ENCODE measurements around the gene AP1S1.
"Not testable (repeated sequence)": the region's sequence is repeated elsewhere in the genome, so short reads cannot be mapped to it uniquely, and the experiment has no call there.

The AP1S1 gene

DNA sequence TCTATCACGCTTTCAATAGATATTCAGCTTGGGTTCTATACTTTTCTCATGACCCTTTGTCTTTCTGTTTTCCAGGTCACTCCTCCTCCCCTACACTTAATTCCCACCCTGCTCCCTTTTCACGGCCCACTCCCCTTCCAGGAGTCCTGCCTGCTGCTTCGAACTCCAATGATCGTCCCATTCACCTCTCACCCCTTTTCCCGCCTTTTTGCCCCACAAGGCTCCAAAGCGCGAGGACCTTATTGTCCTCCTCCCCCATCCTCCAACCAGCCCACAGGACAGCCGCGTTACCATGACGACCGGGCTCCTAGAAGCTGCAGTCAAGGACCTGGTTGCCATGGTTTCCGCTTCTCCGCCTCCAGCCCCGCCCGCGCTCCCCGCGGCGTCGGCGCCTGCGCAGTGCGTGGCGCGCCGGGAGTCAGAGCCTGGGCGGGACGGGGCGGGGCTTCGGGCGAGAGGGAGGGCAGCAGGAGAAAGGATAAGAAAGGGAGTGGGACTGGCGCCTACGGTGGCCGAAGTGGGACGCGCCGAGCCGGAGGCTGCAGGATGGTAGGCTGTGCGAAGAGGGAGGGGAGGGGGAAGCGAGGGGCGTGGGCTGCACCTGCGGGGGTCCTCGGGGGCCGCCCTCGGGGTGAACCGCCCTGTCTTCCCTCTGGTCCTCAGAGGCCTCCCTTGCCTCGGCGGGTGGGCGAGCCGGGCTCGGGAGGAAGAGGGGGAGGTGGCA is at the start of gene AP1S1:
TSS of gene AP1S1 (plus strand) at position 508 of the 724 bp plus-strand sequence. CDS start at position 547, 39 bp downstream.
- Histone ChIP-seq H3K36me3 (ENCODE audit: control insufficient read depth, insufficient read depth, low read length) (peaks cover 6% of the 10 kb centered on the region), H3K4me1 (ENCODE audit: control insufficient read depth, insufficient read depth, low read length) (peaks cover 22% of the 10 kb centered on the region), H3K27me3 (ENCODE audit: control insufficient read depth, insufficient read depth, low read length) (no peaks in the 10 kb centered on the region), H3K9ac (ENCODE audit: low read depth, low read length) (peak within 1 kb of the TSS; percentile 65), H3K9me3 (ENCODE audit: control insufficient read depth, insufficient read depth, low read length) (no peaks in the 10 kb centered on the region), H3K4me3 (ENCODE audit: low read depth, low read length) (peak within 1 kb of the TSS; percentile 71)

GRCh38 chr7:101104799-101105198 is 49.5 kb upstream of the AP1S1 start:
- H3K4me3 ChIP-seq (ENCODE audit: low read depth, low read length) = no peak overlapping the region
- H3K9me3 ChIP-seq (ENCODE audit: control insufficient read depth, insufficient read depth, low read length) = no peaks in the 10 kb centered on the region
- no peaks in the 10 kb centered on the region for H3K36me3 ChIP-seq (ENCODE audit: control insufficient read depth, insufficient read depth, low read length)
- H3K27me3 ChIP-seq (ENCODE audit: control insufficient read depth, insufficient read depth, low read length) = no peaks in the 10 kb centered on the region
- no peak overlapping the region for H3K9ac ChIP-seq (ENCODE audit: low read depth, low read length)
- peaks cover 7% of the 10 kb centered on the region for H3K4me1 ChIP-seq (ENCODE audit: control insufficient read depth, insufficient read depth, low read length)

DNA sequence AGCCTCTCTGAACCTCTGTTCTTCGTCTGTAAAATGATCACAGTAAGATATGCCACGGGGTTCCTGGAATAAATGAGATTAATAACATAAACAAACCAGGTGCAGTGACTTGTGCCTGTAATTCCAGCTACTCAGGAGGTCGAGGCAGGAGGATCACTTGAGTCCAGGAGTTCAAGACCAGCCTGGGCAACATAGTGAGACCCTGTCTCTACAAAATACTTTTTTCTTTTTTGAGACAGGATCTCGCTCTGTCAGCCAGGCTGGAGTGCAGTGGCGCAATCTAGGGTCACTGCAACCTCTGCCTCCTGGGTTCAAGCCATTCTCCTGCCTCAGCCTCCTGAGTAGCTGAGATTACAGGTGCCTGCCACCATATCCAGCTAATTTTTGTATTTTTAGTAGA is 49.0 kb upstream of the AP1S1 start:
- not testable (repeated sequence) for H3K9me3 ChIP-seq (ENCODE audit: control insufficient read depth, insufficient read depth, low read length); H3K9ac ChIP-seq (ENCODE audit: low read depth, low read length); H3K4me3 ChIP-seq (ENCODE audit: low read depth, low read length); H3K27me3 ChIP-seq (ENCODE audit: control insufficient read depth, insufficient read depth, low read length); H3K36me3 ChIP-seq (ENCODE audit: control insufficient read depth, insufficient read depth, low read length); H3K4me1 ChIP-seq (ENCODE audit: control insufficient read depth, insufficient read depth, low read length)

DNA sequence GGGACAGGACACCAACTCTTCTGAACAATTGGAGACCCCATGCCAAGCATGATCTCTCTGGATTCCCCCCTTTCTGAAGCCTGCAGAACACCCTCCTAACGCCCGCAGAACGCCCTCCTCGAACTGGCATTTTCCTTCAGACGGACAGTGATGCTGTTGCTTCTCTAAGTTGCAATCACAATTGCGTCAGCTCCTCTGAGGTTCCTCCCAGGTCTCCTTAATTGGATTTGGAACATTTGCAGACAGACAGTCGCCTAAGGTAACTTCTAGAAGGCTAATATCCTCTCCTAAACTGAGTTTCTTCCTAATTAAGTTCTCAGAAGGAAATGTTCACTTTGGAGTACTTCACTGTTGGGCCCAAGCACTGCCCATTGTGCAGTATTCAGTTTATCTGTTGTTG is 47.9 kb upstream of the AP1S1 start:
- Histone ChIP-seq H3K9ac (ENCODE audit: low read depth, low read length) (no peak overlapping the region), H3K4me3 (ENCODE audit: low read depth, low read length) (no peak overlapping the region), H3K4me1 (ENCODE audit: control insufficient read depth, insufficient read depth, low read length) (no peaks in the 10 kb centered on the region), H3K9me3 (ENCODE audit: control insufficient read depth, insufficient read depth, low read length) (no peaks in the 10 kb centered on the region), H3K36me3 (ENCODE audit: control insufficient read depth, insufficient read depth, low read length) (no peaks in the 10 kb centered on the region), H3K27me3 (ENCODE audit: control insufficient read depth, insufficient read depth, low read length) (no peaks in the 10 kb centered on the region)

- no peak overlapping the region for H3K9ac ChIP-seq (ENCODE audit: low read depth, low read length)
- H3K4me3 ChIP-seq (ENCODE audit: low read depth, low read length) = no peak overlapping the region
- H3K4me1 ChIP-seq (ENCODE audit: control insufficient read depth, insufficient read depth, low read length) = no peaks in the 10 kb centered on the region
- H3K27me3 ChIP-seq (ENCODE audit: control insufficient read depth, insufficient read depth, low read length) = no peaks in the 10 kb centered on the region
- H3K36me3 ChIP-seq (ENCODE audit: control insufficient read depth, insufficient read depth, low read length) = no peaks in the 10 kb centered on the region
- H3K9me3 ChIP-seq (ENCODE audit: control insufficient read depth, insufficient read depth, low read length) = no peaks in the 10 kb centered on the region
These were observed 45.9 kb upstream of the AP1S1 start for GRCh38 chr7:101108330-101108857.

- Histone ChIP-seq H3K9ac (ENCODE audit: low read depth, low read length) (no peak overlapping the region), H3K9me3 (ENCODE audit: control insufficient read depth, insufficient read depth, low read length) (no peaks in the 10 kb centered on the region), H3K36me3 (ENCODE audit: control insufficient read depth, insufficient read depth, low read length) (no peaks in the 10 kb centered on the region), H3K4me1 (ENCODE audit: control insufficient read depth, insufficient read depth, low read length) (no peaks in the 10 kb centered on the region), H3K4me3 (ENCODE audit: low read depth, low read length) (no peak overlapping the region), H3K27me3 (ENCODE audit: control insufficient read depth, insufficient read depth, low read length) (no peaks in the 10 kb centered on the region)
These were observed 45.3 kb upstream of the AP1S1 start for GRCh38 chr7:101108961-101109360.

GRCh38 chr7:101109368-101109767 is 44.9 kb upstream of the AP1S1 start:
- Histone ChIP-seq H3K9me3 (ENCODE audit: control insufficient read depth, insufficient read depth, low read length) (no peaks in the 10 kb centered on the region), H3K36me3 (ENCODE audit: control insufficient read depth, insufficient read depth, low read length) (no peaks in the 10 kb centered on the region), H3K4me1 (ENCODE audit: control insufficient read depth, insufficient read depth, low read length) (no peaks in the 10 kb centered on the region), H3K4me3 (ENCODE audit: low read depth, low read length) (no peak overlapping the region), H3K9ac (ENCODE audit: low read depth, low read length) (no peak overlapping the region), H3K27me3 (ENCODE audit: control insufficient read depth, insufficient read depth, low read length) (no peaks in the 10 kb centered on the region)

DNA sequence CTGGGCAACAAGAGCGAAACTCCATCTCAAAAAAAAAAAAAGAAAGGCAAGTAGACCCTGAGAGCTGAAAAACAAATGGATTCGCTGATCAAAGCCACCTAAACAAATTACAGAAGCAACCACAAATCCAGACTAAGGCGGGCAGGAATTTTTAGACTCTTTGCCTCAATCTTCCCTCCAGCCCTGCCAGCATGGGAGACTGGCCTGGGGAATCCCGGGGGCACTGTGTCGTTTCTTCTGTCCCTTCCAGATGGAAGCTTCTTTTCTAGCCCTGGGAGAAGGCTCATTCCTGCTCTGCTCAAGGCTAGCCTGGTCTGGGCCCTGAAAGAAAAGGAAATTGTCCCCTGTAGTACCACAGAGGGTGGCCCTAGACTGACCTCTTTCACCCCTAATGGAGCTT is 43.0 kb upstream of the AP1S1 start:
- H3K9me3 ChIP-seq (ENCODE audit: control insufficient read depth, insufficient read depth, low read length) = no peaks in the 10 kb centered on the region
- no peaks in the 10 kb centered on the region for H3K36me3 ChIP-seq (ENCODE audit: control insufficient read depth, insufficient read depth, low read length)
- no peak overlapping the region for H3K4me3 ChIP-seq (ENCODE audit: low read depth, low read length)
- no peaks in the 10 kb centered on the region for H3K4me1 ChIP-seq (ENCODE audit: control insufficient read depth, insufficient read depth, low read length)
- H3K27me3 ChIP-seq (ENCODE audit: control insufficient read depth, insufficient read depth, low read length) = no peaks in the 10 kb centered on the region
- no peak overlapping the region for H3K9ac ChIP-seq (ENCODE audit: low read depth, low read length)

DNA sequence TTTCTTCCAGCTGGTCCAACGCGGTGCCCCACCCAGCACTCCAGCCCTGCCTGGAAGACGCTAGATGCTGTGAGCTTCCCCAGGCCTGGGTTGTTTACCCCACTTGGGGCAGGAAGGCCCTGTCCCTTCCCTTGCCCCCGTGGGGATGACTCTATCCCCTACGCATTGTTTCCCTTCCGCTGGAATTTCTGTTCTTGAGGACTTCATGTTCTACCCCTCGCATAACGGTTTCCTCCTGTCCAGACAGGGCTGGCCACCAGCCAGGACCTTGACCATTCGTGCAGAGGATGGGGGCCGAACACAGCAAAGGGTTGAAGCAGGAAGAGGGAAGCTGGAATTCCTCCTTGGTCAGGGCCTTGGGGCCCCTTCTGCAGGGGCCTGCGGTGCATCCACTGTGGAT is 42.0 kb upstream of the AP1S1 start:
- Histone ChIP-seq H3K9me3 (ENCODE audit: control insufficient read depth, insufficient read depth, low read length) (no peaks in the 10 kb centered on the region), H3K9ac (ENCODE audit: low read depth, low read length) (no peak overlapping the region), H3K36me3 (ENCODE audit: control insufficient read depth, insufficient read depth, low read length) (no peaks in the 10 kb centered on the region), H3K4me1 (ENCODE audit: control insufficient read depth, insufficient read depth, low read length) (no peaks in the 10 kb centered on the region), H3K4me3 (ENCODE audit: low read depth, low read length) (no peak overlapping the region), H3K27me3 (ENCODE audit: control insufficient read depth, insufficient read depth, low read length) (no peaks in the 10 kb centered on the region)

DNA sequence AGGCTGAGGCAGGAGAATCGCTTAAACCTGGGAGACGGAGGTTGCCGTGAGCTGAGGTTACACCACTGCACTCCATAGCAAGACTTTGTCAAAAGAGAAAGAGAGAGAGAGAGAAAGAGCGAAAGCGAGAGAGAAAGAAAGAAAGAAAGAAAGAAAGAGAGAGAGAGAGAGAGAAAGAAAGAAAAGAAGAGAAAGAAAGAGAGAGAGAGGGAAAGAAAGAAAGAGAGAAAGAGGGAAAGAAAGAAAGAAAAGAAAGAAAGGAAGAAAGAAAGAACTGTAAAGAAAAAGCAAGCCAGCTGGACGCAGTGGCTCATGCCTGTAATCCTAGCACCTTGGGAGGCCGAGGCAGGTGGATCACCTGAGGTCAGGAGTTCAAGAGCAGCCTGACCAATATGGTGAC is 41.1 kb upstream of the AP1S1 start:
- not testable (repeated sequence) for H3K9ac ChIP-seq (ENCODE audit: low read depth, low read length); H3K9me3 ChIP-seq (ENCODE audit: control insufficient read depth, insufficient read depth, low read length); H3K27me3 ChIP-seq (ENCODE audit: control insufficient read depth, insufficient read depth, low read length); H3K4me1 ChIP-seq (ENCODE audit: control insufficient read depth, insufficient read depth, low read length); H3K36me3 ChIP-seq (ENCODE audit: control insufficient read depth, insufficient read depth, low read length); H3K4me3 ChIP-seq (ENCODE audit: low read depth, low read length)

GRCh38 chr7:101113836-101114235 is 40.4 kb upstream of the AP1S1 start:
- H3K4me1 ChIP-seq (ENCODE audit: control insufficient read depth, insufficient read depth, low read length) = peaks cover 2% of the 10 kb centered on the region

GRCh38 chr7:101114492-101114891 is 39.8 kb upstream of the AP1S1 start:
- Histone ChIP-seq H3K9ac (ENCODE audit: low read depth, low read length) (no peak overlapping the region), H3K9me3 (ENCODE audit: control insufficient read depth, insufficient read depth, low read length) (no peaks in the 10 kb centered on the region), H3K36me3 (ENCODE audit: control insufficient read depth, insufficient read depth, low read length) (no peaks in the 10 kb centered on the region), H3K4me3 (ENCODE audit: low read depth, low read length) (no peak overlapping the region), H3K4me1 (ENCODE audit: control insufficient read depth, insufficient read depth, low read length) (peaks cover 2% of the 10 kb centered on the region), H3K27me3 (ENCODE audit: control insufficient read depth, insufficient read depth, low read length) (no peaks in the 10 kb centered on the region)

More at GRCh38 chr7:101113836-101114235, 40.4 kb upstream of the AP1S1 start:
- Histone ChIP-seq H3K36me3 (ENCODE audit: control insufficient read depth, insufficient read depth, low read length) (no peaks in the 10 kb centered on the region), H3K9ac (ENCODE audit: low read depth, low read length) (no peak overlapping the region), H3K4me3 (ENCODE audit: low read depth, low read length) (no peak overlapping the region), H3K9me3 (ENCODE audit: control insufficient read depth, insufficient read depth, low read length) (no peaks in the 10 kb centered on the region), H3K27me3 (ENCODE audit: control insufficient read depth, insufficient read depth, low read length) (no peaks in the 10 kb centered on the region)

Measured in iPS-15b (cell line).